Measurements from ENCODE around the gene KRT23. TPM values are rescaled to one million over a fixed set of nuclear protein-coding genes. Genes with fewer than 3 reads are reported as not detected.

KRT23 gene
- total and polyA plus RNA-seq, 10 of the 15 experiments (the other 5 are each of a cell fraction or from before 2014, with no cell fraction given): not detected

- RAD21 ChIA-PET (ENCODE audit: unreplicated experiment): no interaction called here
- BruUV-seq (replicated peaks): no TSS peak
- DNase-seq (ENCODE audit: low read depth, low spot score) (no peak), FAIRE-seq (no peak), ATAC-seq (no peak)
- TF ChIP-seq SREBF1 (IDR thresholded peaks at IDR 0.05; ENCODE audit: low read length) (no peak), SMC3 (IDR thresholded peaks at IDR 0.05; ENCODE audit: borderline replicate concordance, low read length) (no peak), EP300 (IDR thresholded peaks at IDR 0.05; ENCODE audit: borderline replicate concordance in 1 of 2, control insufficient read depth in 1 of 2, low read depth in 2 of 2, low read length in 2 of 2) (no peak), GABPA (IDR thresholded peaks at IDR 0.05; ENCODE audit: low read depth) (no peak), NR2F1 (conservative IDR thresholded peaks at IDR 0.05) (no peak), POLR2AphosphoS5 (IDR thresholded peaks at IDR 0.05; ENCODE audit: low read length) (no peak), RUNX3 (IDR thresholded peaks at IDR 0.05; ENCODE audit: low read length) (no peak), NFIC (IDR thresholded peaks at IDR 0.05; ENCODE audit: low read depth, low read length) (no peak), CBX5 (IDR thresholded peaks at IDR 0.05; ENCODE audit: low read depth) (no peak), ZNF687 (IDR thresholded peaks at IDR 0.05) (no peak)
- in situ Hi-C loops (cut with MboI): no loop called here
- CTCF ChIA-PET: no interaction called here
- Histone ChIP-seq H3K4me3 (no peak overlapping the region), H3K79me2 (ENCODE audit: control insufficient read depth, insufficient read depth, low read length) (no peaks in the 10 kb centered on the region), H3K9ac (ENCODE audit: control insufficient read depth, insufficient read depth, low read length) (no peak overlapping the region), H4K20me1 (ENCODE audit: control insufficient read depth, insufficient read depth) (no peaks in the 10 kb centered on the region), H3K9me3 (replicated peaks; ENCODE audit: control insufficient read depth, insufficient read depth, low read length) (no peaks in the 10 kb centered on the region; the same call in 2 of the 3 replicates), H3K27ac (ENCODE audit: control insufficient read depth, insufficient read depth) (no peak overlapping the region), H2AFZ (ENCODE audit: control insufficient read depth, low read depth, low read length) (no peak overlapping the region), H3K4me2 (ENCODE audit: control insufficient read depth, insufficient read depth) (no peak overlapping the region), H3K4me1 (ENCODE audit: control insufficient read depth, insufficient read depth, low read length) (no peaks in the 10 kb centered on the region), H3K36me3 (ENCODE audit: control insufficient read depth in 2 of 2, insufficient read depth in 2 of 2, low read length in 1 of 2) (no peaks in the 10 kb centered on the region), H3K27me3 (replicated peaks in 1 of 2; ENCODE audit: control insufficient read depth in 2 of 2, insufficient read depth in 2 of 2, low read length in 1 of 2) (no peaks in the 10 kb centered on the region)
- intact Hi-C loops (cut with micrococcal nuclease; ENCODE audit: unreplicated experiment): no loop called here
- SMC1A ChIA-PET (ENCODE audit: uncharacterized antibody, unreplicated experiment): no interaction called here
- WGBS (ENCODE audit: insufficient coverage, insufficient replicate concordance, low lambda C conversion rate, missing lambda C conversion rate): 52% methylated on average over 10 of the region's 10 CpGs
- POLR2A ChIA-PET: no interaction called here
Measured at GRCh38 chr17:40960144-40960543, 22.7 kb upstream of the KRT23 start.

Data from GM12878 (cell line).